Activated B cell treated with CpG ODN at 0.5 μM for 24 hours (primary cell): ENCODE measurements around the gene GPR18. TPM values are rescaled to one million over a fixed set of nuclear protein-coding genes. Genes with fewer than 3 reads are reported as not detected.

Experiments
- ATAC-seq: fragments of 200-7000 bp; cut with Tn5 transposase; one replicate; pipeline ENCODE4 v1.10.0; 2021; ENCODE audit warnings: low read depth, mild to moderate bottlenecking, moderate library complexity
- CTCF ChIA-PET: fragments of 350-600 bp; sonication (Branson Sonifier 250); formaldehyde crosslinking; loops from one replicate; lab custom pipeline; 2021; ENCODE audit warnings: antibody characterized with exemption; lab: Charles Lee
- POLR2A ChIA-PET: fragments of 350-600 bp; sonication (Branson Sonifier 250); formaldehyde crosslinking; loops from one replicate; lab custom pipeline; 2021; ENCODE audit warnings: antibody characterized with exemption; lab: Charles Lee
- DNase-seq: peaks from one replicate; pipeline ENCODE4 v3.0.0; 2022
- H3K27ac Mint-ChIP-seq: one replicate; pipeline ENCODE4 v1.8.0; 2020; ENCODE audit warnings: mixed read lengths
- H3K27me3 Mint-ChIP-seq: one replicate; pipeline ENCODE4 v1.8.0; 2021; ENCODE audit warnings: mixed read lengths
- H3K36me3 Mint-ChIP-seq: one replicate; pipeline ENCODE4 v1.8.0; 2021; ENCODE audit warnings: low read depth, mixed read lengths
- H3K4me1 Mint-ChIP-seq: one replicate; pipeline ENCODE4 v1.8.0; 2021; ENCODE audit warnings: mixed read lengths
- H3K4me3 Mint-ChIP-seq: one replicate; pipeline ENCODE4 v1.8.0; 2020; ENCODE audit warnings: mild to moderate bottlenecking, mixed read lengths
- H3K9me3 Mint-ChIP-seq: one replicate; pipeline ENCODE4 v1.8.0; 2020; ENCODE audit warnings: mixed read lengths
- intact Hi-C: fragments of 100-400 bp; cut with micrococcal nuclease; formaldehyde crosslinking; loops from one replicate; pipeline ENCODE4 v1.15.1; 2024
- total RNA-seq: library from RNA; stranded (reverse); gene quantifications from 2 replicates; pipeline ENCODE4 v1.2.3, GENCODE V29; 2022
- TF ChIP-seq, protein P1 (sequence below): fragments of 200-600 bp; IDR thresholded peaks from one replicate; pipeline ENCODE4 v1.8.0; 2022; ENCODE audit warnings: antibody characterized with exemption, mild to moderate bottlenecking

GPR18 gene
- total RNA-seq, 1 donor from 2014 or later: 29.0 TPM

DNA sequence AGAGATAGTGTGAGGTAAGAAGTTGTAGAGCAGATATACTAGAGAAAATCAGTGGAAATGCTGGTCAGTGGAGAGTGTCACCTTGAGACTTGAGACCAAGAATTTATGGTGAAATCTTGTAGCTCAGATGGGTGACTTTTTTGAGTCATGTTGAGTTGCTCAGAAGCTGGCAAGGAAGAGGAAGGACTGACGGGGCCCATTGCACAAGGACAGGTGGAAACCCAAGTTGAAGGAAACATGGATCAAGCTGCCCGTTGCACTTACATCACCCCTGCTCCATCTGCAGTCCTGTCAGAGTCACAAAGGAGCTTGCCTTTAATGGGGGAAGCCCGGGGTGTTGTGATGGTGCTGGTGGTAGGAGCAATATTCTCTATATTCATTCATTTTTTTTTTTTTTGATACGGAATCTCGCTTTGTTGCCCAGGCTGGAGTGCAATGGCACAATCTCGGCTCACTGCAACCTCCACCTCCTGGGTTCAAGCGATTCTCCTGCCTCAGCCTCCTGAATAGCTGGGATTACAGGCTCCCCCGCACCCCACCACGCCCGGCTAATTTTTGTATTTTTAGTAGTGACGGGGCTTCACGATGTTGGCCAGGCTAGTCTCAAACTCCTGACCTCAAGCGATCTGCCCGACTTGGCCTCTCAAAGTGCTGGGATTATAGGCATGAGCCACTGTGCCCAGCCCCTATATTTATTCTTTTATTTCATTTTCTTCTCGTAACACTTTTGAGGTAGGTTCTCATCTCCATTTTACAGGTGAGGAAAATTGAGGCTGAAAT is 30.1 kb downstream of the GPR18 start:
- POLR2A ChIA-PET: interaction anchor here (0.7 to 1.7 kb wide), 6 partner anchors 10 to 30 kb away, joined by 3 to 8 read pairs (median 4); partner anchors contain the start of genes GPR18 and UBAC2
- no peaks in the 10 kb centered on the region for H3K9me3 Mint-ChIP-seq
- no peak for ATAC-seq
- DNase-seq: no peak
- H3K4me3 Mint-ChIP-seq: peak overlapping the region; percentile 76
- TF ChIP-seq, protein P1, sequence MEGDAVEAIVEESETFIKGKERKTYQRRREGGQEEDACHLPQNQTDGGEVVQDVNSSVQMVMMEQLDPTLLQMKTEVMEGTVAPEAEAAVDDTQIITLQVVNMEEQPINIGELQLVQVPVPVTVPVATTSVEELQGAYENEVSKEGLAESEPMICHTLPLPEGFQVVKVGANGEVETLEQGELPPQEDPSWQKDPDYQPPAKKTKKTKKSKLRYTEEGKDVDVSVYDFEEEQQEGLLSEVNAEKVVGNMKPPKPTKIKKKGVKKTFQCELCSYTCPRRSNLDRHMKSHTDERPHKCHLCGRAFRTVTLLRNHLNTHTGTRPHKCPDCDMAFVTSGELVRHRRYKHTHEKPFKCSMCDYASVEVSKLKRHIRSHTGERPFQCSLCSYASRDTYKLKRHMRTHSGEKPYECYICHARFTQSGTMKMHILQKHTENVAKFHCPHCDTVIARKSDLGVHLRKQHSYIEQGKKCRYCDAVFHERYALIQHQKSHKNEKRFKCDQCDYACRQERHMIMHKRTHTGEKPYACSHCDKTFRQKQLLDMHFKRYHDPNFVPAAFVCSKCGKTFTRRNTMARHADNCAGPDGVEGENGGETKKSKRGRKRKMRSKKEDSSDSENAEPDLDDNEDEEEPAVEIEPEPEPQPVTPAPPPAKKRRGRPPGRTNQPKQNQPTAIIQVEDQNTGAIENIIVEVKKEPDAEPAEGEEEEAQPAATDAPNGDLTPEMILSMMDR: no peak
- peak overlapping the region; percentile 88 for H3K27ac Mint-ChIP-seq
- H3K4me1 Mint-ChIP-seq: peaks cover 90% of the 10 kb centered on the region
- CTCF ChIA-PET: interaction anchor here (0.9 kb wide), 1 partner anchor 24 kb away, joined by 3 read pairs; no protein-coding TSS in a partner anchor
- H3K36me3 Mint-ChIP-seq: peaks cover 15% of the 10 kb centered on the region
- intact Hi-C loops: loop anchor here (1.0 to 2.0 kb wide), 7 partner anchors 9 to 55 kb away; partner anchors contain the start of gene UBAC2
- no peaks in the 10 kb centered on the region for H3K27me3 Mint-ChIP-seq

DNA sequence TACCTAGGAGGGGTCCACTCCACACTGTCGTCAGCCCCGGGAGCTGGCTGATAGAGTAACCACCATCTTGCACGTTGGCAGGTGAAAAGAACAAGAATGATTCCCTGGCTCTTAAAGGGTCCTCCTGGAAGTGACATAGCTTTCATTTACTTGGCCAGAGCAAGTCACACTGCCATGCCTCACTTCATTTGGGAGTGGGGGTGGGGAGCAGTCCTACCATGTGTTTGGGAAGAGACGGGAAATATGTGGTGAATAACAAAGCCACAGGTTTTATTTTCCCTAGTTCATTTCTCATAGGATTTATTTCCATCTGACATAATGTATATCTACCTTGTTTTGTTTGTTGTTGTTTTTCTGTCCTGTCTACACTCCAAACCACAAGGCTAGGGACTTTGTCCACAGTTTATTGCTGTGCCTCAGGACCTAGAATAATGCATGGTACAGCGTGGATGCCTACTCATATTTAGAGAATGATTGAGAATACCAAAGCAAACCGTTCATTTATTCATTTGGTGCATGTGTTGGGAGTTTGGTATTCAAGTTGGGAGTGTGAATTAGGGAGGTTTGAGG is 30.8 kb downstream of the GPR18 start:
- Mint-ChIP-seq H3K9me3 (peaks cover 2% of the 10 kb centered on the region), H3K27ac (peak overlapping the region; percentile 66), H3K36me3 (peaks cover 17% of the 10 kb centered on the region), H3K27me3 (no peaks in the 10 kb centered on the region), H3K4me3 (peak overlapping the region; percentile 59), H3K4me1 (peaks cover 93% of the 10 kb centered on the region)
- CTCF ChIA-PET: interaction anchor here (0.9 kb wide), 1 partner anchor 23 kb away, joined by 3 read pairs; no protein-coding TSS in a partner anchor
- POLR2A ChIA-PET: interaction anchor here (1.1 to 1.7 kb wide), 4 partner anchors 10 to 30 kb away, joined by 4 to 7 read pairs (median 4); partner anchors contain the start of genes GPR18 and UBAC2
- TF ChIP-seq, protein P1: no peak
- ATAC-seq: no peak
- intact Hi-C loops: no loop called here
- DNase-seq: no peak

DNA sequence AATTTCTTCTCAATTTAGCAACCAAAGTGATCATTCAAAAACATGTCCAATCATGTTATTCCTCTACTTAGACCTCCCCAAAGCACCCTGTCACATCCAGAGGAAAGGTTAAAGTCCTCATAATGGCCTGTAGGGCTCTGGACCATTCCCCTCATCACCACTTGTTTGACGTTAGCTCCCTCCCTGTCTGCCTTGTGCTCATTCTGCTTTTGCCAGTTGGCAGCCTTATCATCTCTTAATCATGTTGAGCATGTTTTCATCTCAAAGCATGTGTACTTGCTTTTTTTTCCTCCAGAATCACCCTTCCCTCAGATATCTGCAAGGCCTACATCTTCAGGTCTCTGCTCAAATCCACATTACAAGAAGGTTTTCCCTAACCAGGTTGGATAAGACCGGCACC is 31.7 kb downstream of the GPR18 start:
- H3K36me3 Mint-ChIP-seq: peaks cover 26% of the 10 kb centered on the region

DNA sequence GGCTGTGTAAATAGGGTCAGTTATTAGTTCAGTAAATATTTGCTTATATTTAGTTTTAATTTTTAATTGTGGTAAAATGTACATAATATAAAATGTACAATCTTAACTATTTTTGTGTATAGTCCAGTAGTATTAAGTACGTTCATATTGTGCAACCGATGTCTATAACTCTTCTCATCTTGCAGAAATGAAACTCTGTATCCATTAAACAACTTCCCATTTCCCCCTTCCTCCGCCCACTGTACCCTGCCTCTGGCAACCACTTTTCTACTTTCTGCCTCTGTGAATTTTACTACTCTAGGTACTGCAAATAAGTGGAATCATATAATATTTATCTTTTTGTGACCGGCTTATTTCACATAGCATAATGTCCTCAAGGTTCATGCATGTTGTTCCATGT is 33.1 kb downstream of the GPR18 start:
- peaks cover 95% of the 10 kb centered on the region for H3K4me1 Mint-ChIP-seq
- no peak overlapping the region for H3K27ac Mint-ChIP-seq
- DNase-seq (no peak), ATAC-seq (no peak)
- POLR2A ChIA-PET: no interaction called here
- intact Hi-C loops: loop anchor here (2.0 kb wide), 1 partner anchor 14 kb away; no protein-coding TSS in a partner anchor
- TF ChIP-seq, protein P1: no peak
- H3K27me3 Mint-ChIP-seq: no peaks in the 10 kb centered on the region
- H3K4me3 Mint-ChIP-seq: peak overlapping the region; percentile 44
- CTCF ChIA-PET: no interaction called here
- peaks cover 5% of the 10 kb centered on the region for H3K9me3 Mint-ChIP-seq
- H3K36me3 Mint-ChIP-seq: peaks cover 28% of the 10 kb centered on the region

More for the DNA sequence above, 31.7 kb downstream of the GPR18 start:
- intact Hi-C loops: no loop called here
- CTCF ChIA-PET: no interaction called here
- Mint-ChIP-seq H3K27me3 (no peaks in the 10 kb centered on the region), H3K4me3 (no peak overlapping the region), H3K4me1 (peaks cover 95% of the 10 kb centered on the region), H3K27ac (no peak overlapping the region), H3K9me3 (peaks cover 5% of the 10 kb centered on the region)
- TF ChIP-seq, protein P1: no peak
- no peak for DNase-seq
- ATAC-seq: no peak
- POLR2A ChIA-PET: no interaction called here

DNA sequence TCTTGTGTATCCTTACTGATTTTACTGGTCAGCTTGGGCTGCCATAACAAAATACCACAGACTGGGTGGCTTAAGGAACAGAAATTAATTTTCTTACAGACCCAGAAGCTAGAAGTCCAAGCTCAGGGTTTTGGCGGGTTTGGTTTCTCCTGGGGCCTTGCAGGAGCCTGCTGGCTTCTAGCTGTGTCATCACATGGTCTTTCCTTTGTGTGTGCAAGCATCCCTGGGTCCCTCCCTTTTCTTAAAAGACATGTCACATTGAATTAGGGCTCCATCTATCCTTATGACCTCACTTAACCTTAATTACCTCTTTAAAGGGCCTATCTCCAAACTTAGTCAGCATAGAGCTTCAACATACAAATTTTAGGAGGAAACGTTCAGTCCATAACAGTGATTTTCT is 34.2 kb downstream of the GPR18 start:
- peak overlapping the region; percentile 13 for H3K4me3 Mint-ChIP-seq
- no peak overlapping the region for H3K27ac Mint-ChIP-seq
- TF ChIP-seq, protein P1: no peak
- H3K27me3 Mint-ChIP-seq: no peaks in the 10 kb centered on the region
- CTCF ChIA-PET: no interaction called here
- peaks cover 93% of the 10 kb centered on the region for H3K4me1 Mint-ChIP-seq
- intact Hi-C loops: loop anchor here (2.0 kb wide), 1 partner anchor 15 kb away; no protein-coding TSS in a partner anchor
- POLR2A ChIA-PET: interaction anchor here (0.8 to 0.9 kb wide), 2 partner anchors 8 to 32 kb away, joined by 3 read pairs; no protein-coding TSS in a partner anchor
- ATAC-seq: no peak
- peaks cover 5% of the 10 kb centered on the region for H3K9me3 Mint-ChIP-seq
- DNase-seq: no peak
- peaks cover 28% of the 10 kb centered on the region for H3K36me3 Mint-ChIP-seq
